Stimulated activated naive CD8-positive, alpha-beta T cell treated with anti-CD3 and anti-CD28 coated beads, Interleukin-15, amount 100 ng/mL, for 72 hours (primary cell): ENCODE measurements around the gene NME3.
A peak's percentile ranks its signal among the peaks of the same experiment; 100 is the strongest.

Experiments
- ATAC-seq: fragments of 150-1000 bp; cut with Tn5 transposase; 2 replicates; pipeline ENCODE4 v1.10.0; 2021; ENCODE audit warnings: mild to moderate bottlenecking, moderate library complexity
- DNase-seq, 2 donors: peaks; one replicate each; pipeline ENCODE4 v3.0.0; 2021 to 2022
- H3K27ac Mint-ChIP-seq, 2 donors: one replicate each; pipeline ENCODE4 v1.8.0; 2022; ENCODE audit warnings: mild to moderate bottlenecking in 2 of 2, mixed read lengths in 2 of 2, moderate library complexity in 2 of 2
- H3K27me3 Mint-ChIP-seq: one replicate; pipeline ENCODE4 v1.8.0; 2022; ENCODE audit warnings: mixed read lengths
- H3K4me1 Mint-ChIP-seq: one replicate; pipeline ENCODE4 v1.8.0; 2022; ENCODE audit warnings: mild to moderate bottlenecking, mixed read lengths
- H3K4me3 Mint-ChIP-seq, 2 donors: one replicate each; pipeline ENCODE4 v1.8.0; 2022; ENCODE audit warnings: mild to moderate bottlenecking in 2 of 2, mixed read lengths in 2 of 2, moderate library complexity in 1 of 2
- H3K9me3 Mint-ChIP-seq, 2 donors: one replicate each; pipeline ENCODE4 v1.8.0; 2022; ENCODE audit warnings: mixed read lengths in 2 of 2

The NME3 gene

DNA sequence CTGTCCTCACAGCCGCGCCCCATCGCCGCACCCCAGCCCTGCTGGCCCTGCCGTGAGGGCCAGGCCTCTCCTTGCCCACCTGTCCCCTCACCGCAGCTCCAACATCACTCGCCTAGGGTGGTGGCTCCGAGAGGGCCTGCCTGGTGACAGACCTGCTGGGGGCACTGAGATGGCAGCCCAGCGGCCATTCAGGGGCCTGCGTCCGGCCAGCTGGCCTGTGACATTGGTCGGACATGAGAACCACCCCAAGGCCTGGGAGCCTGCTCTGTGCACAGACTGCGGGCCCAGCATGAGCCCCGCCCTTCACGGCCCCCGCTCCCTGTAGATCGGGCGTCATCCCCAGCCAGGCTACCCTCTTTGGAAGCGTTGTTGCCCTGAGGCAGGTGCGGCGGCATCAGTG lies 11.8 kb downstream of the NME3 start:
- H3K27ac Mint-ChIP-seq, result no peak overlapping the region
- no peaks in the 10 kb centered on the region for H3K27me3 Mint-ChIP-seq
- DNase-seq (no peak), ATAC-seq (no peak)
- peaks cover 16% of the 10 kb centered on the region for H3K4me1 Mint-ChIP-seq
- H3K9me3 Mint-ChIP-seq, result no peaks in the 10 kb centered on the region
- no peak overlapping the region for H3K4me3 Mint-ChIP-seq

DNA sequence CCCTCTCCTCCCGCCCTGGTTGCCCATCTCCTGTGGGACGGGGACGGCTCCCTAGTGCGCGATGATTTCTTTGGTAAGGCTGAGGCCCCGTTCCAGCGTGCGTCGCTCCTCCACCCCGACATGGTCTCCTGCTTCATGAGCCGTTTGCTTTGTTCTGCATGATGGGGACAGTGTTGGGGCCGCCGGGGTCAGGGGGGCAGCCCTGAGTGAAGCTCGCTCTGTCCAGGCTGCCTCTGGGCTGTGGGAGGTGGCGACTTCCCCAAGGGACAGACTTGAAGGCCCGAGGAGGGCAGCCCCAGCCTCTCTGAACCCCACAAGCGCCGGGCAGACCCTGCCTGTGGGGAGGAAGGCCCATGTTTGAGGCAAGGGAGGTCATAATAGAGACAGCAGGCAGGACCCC lies 12.4 kb downstream of the NME3 start:
- Mint-ChIP-seq H3K4me3 (no peak overlapping the region), H3K4me1 (peaks cover 16% of the 10 kb centered on the region), H3K27me3 (no peaks in the 10 kb centered on the region), H3K9me3 (no peaks in the 10 kb centered on the region), H3K27ac (peak overlapping the region; percentile 52 to 89)
- no peak for DNase-seq
- ATAC-seq, result no peak

DNA sequence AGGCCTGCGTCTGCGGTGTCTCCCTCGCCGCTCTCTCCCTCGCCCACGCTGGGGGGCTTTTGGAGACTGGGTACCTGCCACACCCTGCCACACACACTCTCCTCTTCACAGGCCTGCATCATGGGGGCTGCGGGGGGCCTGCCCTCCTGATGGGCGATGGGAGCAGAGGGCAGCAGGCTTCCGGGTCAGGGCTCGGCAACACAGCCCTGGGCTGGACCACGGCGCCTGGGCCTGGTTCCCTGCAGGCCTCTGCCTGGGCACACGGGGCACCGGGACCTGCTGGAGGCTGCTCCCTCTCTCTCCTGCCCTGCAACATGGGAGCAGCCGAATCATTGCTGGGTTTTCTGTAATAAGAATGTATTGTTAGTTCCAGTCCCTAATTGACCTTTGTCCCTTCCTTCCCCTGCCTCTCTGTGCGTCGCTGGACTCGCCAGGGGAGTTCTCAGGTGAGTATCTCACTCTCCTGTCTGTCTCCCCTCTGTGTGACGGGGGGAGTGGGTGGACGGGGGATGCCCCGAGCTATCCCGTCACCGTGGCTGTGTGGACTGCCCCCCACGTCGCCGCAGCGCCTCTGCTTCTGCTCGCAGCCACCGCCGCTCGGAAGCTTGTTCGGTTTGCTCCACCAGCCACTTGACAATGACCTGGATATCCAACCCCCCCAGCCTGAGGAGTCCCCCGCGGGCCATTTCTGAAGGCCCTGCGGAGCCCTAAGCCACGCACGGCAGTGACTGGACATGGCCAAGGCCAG lies 13.5 kb downstream of the NME3 start:
- peaks cover 16% of the 10 kb centered on the region for H3K4me1 Mint-ChIP-seq
- H3K9me3 Mint-ChIP-seq, result no peaks in the 10 kb centered on the region
- no peaks in the 10 kb centered on the region for H3K27me3 Mint-ChIP-seq
- ATAC-seq (peak; percentile 11), DNase-seq (no peak)
- H3K27ac Mint-ChIP-seq, result no peak overlapping the region
- H3K4me3 Mint-ChIP-seq, result no peak overlapping the region

DNA sequence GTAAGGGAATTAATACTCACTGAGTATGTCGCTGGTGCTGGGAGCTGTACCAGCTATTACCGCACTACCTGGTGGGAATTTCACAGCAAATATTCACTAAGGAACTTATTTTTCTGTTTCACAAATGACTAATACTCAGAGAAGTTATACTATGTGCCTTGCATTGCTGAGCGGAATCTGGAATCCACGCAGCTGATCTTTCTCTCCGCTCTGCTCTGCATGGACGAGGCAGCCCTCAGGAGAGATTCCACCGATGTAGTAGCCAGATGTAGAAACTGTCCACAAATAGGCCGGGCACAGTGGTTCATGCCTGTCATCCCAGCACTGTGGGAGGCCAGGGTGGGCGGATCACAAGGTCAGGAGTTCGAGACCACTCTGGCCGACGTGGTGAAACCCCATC lies 17.1 kb downstream of the NME3 start:
- Mint-ChIP-seq H3K4me3 (no peak overlapping the region), H3K27ac (peak overlapping the region in 1 of 2 donors; percentile 89), H3K27me3 (no peaks in the 10 kb centered on the region), H3K9me3 (no peaks in the 10 kb centered on the region), H3K4me1 (peaks cover 16% of the 10 kb centered on the region)
- DNase-seq (no peak), ATAC-seq (no peak)

DNA sequence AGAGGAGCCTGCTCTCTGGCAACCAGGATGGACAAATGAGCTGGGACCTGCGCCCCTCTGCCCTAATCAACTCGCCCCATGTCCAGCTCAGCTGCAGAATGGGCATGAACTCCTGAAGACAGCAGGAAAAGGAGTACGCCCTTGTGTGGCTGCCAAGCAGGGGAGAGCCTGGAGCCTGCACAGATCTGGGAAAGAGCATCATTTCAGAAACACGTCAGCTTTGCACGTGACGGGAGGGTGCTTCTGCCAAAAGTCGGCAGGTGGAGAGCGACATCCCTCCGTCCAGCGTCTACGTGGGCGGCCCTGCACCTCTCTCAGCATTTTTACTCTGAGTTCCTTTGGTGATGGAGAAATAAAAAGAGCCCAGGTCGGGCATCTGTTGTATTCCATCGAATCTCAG lies 18.5 kb downstream of the NME3 start:
- H3K27me3 Mint-ChIP-seq, result no peaks in the 10 kb centered on the region
- ATAC-seq (no peak), DNase-seq (no peak)
- no peak overlapping the region for H3K27ac Mint-ChIP-seq
- peaks cover 14% of the 10 kb centered on the region for H3K4me1 Mint-ChIP-seq
- no peak overlapping the region for H3K4me3 Mint-ChIP-seq
- no peaks in the 10 kb centered on the region for H3K9me3 Mint-ChIP-seq

DNA sequence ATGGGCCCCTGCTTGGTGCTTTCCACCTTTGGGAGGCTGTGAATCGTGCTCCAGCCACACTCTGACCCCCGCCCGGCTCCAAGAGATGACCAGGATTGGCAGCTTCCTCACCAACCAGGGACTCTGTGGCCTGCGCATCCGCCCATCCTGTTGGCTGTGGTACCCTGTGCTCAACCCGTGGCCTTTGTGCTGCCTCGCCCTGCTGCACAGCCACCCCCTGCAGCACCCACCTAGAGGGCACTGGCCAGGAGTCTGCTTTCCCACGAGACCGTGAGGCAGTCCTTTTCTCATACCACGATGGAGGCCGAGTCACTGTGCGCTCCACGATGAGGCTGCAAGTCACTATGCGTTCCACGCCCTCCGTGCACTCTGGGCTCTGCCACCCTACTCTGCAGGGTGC lies 19.4 kb downstream of the NME3 start:
- Mint-ChIP-seq H3K4me1 (peaks cover 5% of the 10 kb centered on the region), H3K27ac (peak overlapping the region in 1 of 2 donors; percentile 27), H3K27me3 (no peaks in the 10 kb centered on the region), H3K9me3 (no peaks in the 10 kb centered on the region), H3K4me3 (no peak overlapping the region)
- no peak for ATAC-seq
- no peak for DNase-seq

DNA sequence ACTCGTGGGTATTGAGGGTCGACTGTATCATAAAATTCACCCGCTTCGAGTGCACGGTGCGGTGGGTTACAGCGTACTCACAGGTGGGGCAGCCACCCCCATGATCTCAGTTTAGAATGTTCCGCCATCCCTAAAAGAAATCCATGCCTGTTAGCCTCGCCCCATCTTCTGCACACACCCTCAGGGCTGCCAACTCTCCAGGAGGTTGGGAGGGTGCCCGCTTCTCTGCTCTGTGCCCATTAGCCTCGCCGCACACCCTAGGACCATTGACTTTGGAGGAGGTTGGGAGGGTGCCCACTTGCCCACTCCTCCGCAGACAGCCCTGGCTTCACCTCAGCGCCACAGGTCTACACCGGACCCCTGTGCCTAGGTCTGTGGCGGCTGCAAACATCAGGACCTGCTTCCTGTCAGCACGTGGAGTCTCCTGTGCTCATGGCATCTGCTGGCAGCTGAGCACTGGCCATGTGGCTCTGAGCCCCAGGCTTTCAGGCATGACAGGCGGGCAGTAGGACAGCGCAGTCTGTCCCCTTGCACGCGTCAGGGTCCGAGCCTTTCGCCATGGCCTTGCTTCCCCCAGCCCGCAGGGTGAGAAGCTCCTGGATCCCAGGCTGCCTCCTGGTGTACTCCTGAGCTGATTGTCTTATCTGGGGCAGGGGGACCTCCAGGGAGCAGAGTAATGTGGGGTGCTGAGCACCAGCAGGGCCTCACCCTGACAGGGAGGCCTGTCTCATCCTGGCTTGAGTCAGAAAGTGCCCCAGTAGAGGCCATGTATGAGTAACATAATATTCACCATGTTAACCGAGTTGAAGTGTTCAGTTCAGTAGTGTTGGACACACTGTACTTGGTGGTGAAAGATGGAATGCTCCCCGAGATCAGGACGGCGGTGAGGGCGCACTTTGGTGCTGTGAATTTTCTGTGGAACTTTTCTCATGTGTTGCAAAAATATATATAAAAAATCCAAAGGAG lies 21.9 kb downstream of the NME3 start:
- H3K4me3 Mint-ChIP-seq, result no peak overlapping the region
- H3K27ac Mint-ChIP-seq, result no peak overlapping the region
- ATAC-seq, result no peak

DNA sequence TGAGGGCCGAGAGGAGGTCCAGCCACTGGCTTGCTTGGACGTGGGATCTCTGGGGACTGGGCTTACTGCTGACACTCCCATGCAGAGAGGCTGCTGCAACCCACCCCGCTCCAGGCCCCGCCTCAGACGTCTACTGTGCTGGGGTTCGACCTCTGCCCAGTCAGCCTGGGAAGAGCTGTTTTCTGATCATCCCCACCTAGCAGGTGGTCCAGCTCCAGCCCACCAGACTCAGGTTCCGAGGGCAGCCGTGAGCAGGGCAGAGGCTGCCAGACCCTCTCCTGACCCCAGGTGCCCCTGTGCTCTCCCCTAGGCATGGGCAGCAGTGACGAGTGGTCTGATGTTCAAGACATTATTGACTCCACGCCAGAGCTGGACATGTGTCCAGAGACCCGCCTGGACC lies 23.4 kb downstream of the NME3 start:
- H3K4me3 Mint-ChIP-seq, result no peak overlapping the region
- DNase-seq, result no peak
- H3K27me3 Mint-ChIP-seq, result no peaks in the 10 kb centered on the region
- no peak for ATAC-seq
- no peaks in the 10 kb centered on the region for H3K9me3 Mint-ChIP-seq
- no peaks in the 10 kb centered on the region for H3K4me1 Mint-ChIP-seq
- H3K27ac Mint-ChIP-seq, result no peak overlapping the region

More for the DNA sequence above, 21.9 kb downstream of the NME3 start:
- H3K9me3 Mint-ChIP-seq, result no peaks in the 10 kb centered on the region
- no peak for DNase-seq
- H3K27me3 Mint-ChIP-seq, result no peaks in the 10 kb centered on the region
- no peaks in the 10 kb centered on the region for H3K4me1 Mint-ChIP-seq

DNA sequence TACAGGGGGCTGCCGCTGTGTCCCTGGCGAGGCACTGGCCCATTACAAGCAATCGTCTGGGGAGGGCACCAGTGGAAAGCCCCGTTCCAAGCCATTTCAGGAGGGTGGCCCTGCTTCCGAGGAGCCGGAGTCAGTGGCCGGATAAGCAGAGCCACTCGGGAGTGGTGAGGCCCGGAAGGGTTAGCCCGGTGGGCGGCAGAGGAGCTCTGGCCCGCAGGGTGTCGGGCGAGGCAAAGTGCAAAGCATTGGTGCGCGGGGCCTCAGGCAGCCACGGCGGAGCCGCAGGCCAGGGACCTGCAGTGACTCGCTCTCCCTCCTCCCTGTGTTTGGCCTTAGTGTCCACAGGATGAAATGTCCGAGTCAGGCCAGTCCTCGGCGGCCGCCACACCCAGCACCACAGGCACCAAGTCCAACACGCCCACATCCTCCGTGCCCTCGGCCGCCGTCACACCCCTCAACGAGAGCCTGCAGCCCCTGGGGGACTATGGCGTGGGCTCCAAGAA lies 24.6 kb downstream of the NME3 start:
- ATAC-seq, result no peak

DNA sequence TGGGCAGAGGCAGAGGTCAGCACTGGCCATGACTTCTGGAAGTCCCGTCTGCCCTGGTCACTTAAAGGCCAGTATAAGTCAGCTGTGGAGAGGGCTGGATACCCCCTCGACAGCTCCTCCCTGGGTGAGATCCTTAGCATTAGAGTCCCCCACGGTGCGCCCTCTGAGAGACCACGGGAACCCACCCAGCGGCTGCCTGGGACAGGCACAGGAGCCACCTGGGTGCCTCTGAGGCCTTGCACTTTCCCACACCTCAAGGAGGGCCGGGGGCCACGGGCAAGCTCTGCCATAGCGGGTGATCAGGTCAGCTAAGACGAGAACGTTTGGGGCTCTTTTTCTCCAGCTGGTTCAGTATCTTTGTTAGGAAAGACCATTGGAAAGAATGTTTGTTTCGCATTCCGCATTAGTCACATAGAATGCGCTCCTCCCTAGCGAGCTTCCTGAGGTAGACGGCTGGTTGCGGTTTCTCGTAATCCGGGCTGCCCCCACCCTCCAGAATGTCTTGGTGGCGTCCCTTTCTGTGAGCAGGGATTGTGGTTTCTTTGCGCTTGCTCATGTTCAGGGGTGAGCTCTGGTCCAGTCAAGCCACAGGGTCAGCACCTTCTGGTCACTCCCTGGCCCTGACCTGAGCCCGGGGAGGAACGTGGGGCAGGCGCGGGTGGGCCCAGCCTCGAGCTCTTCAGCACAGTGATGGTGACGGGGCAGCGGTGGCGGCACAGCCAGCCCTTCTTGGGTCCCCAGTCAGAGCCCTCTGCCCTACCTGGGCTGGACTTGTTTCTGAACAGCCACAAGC lies 25.2 kb downstream of the NME3 start:
- no peak overlapping the region for H3K27ac Mint-ChIP-seq
- H3K4me3 Mint-ChIP-seq, result no peak overlapping the region
- DNase-seq (no peak), ATAC-seq (no peak)
- no peaks in the 10 kb centered on the region for H3K9me3 Mint-ChIP-seq
- no peaks in the 10 kb centered on the region for H3K4me1 Mint-ChIP-seq
- H3K27me3 Mint-ChIP-seq, result no peaks in the 10 kb centered on the region

More for the DNA sequence above, 24.6 kb downstream of the NME3 start:
- no peak for DNase-seq
- Mint-ChIP-seq H3K9me3 (no peaks in the 10 kb centered on the region), H3K4me3 (no peak overlapping the region), H3K27me3 (no peaks in the 10 kb centered on the region), H3K27ac (no peak overlapping the region), H3K4me1 (no peaks in the 10 kb centered on the region)

DNA sequence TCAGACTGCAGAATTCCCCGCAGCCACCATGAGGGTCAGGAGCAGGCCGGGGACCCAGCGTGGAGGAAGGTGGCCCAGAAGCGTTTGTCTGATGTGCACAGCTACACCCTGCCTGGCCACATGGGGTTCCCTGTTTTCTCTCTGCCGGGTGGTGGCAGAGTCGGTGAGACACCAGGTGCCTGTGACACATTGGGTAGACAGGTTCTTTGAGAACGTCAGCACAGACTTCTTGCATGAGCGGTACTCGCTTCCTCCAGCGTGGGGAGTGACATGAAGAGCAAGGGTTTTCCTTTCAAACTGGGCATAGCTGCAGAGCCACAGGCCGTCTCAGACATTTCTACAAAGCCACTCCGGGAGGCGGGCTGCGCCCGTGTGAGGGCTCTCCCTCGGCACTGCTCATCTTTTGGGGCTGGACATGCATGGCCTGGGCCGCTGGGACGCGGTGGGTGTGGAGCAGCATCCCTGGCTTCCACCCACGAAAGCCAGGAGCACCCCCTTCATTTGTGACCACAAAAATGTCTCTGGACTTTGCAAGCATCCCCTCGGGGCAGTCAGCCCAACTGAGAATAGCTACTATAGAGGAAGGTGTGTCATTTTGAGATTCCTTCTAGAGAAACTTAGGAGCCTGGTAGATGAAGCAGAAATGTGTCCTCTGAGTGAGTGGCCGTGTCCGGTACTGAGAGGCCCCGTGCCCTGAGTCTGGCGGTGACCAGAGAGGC lies 26.0 kb downstream of the NME3 start:
- Mint-ChIP-seq H3K27ac (peak overlapping the region in 1 of 2 donors; percentile 57), H3K4me1 (no peaks in the 10 kb centered on the region), H3K9me3 (no peaks in the 10 kb centered on the region), H3K4me3 (no peak overlapping the region), H3K27me3 (no peaks in the 10 kb centered on the region)
- DNase-seq (no peak), ATAC-seq (no peak)

DNA sequence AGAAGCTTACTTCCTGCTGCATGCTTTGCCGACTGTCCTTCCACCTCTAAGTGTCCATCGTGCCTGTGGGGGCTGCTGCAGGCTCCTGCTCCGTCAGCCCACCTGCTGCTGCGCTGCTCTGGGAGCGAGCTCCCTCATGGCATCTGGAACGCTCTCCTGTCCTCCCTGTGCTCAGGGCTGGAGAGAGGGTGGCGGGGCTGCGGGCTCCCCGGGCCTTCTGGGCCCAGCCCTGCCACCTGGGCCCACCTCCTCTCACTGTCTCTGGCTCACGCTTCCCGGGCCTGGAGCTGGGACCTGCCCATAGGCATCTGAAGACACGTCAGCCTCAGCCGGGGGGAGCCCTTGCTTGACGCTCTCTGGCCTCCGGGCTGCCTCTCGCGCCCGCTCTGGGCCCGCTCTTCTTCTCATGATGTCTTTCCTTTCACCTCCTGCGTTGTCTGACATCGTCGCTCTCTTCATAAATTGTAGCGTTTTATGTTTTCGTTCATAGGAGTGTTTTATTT lies 27.0 kb downstream of the NME3 start:
- ATAC-seq, result no peak
- Mint-ChIP-seq H3K27me3 (no peaks in the 10 kb centered on the region), H3K9me3 (no peaks in the 10 kb centered on the region), H3K4me1 (no peaks in the 10 kb centered on the region), H3K27ac (no peak overlapping the region), H3K4me3 (no peak overlapping the region)
- no peak for DNase-seq

DNA sequence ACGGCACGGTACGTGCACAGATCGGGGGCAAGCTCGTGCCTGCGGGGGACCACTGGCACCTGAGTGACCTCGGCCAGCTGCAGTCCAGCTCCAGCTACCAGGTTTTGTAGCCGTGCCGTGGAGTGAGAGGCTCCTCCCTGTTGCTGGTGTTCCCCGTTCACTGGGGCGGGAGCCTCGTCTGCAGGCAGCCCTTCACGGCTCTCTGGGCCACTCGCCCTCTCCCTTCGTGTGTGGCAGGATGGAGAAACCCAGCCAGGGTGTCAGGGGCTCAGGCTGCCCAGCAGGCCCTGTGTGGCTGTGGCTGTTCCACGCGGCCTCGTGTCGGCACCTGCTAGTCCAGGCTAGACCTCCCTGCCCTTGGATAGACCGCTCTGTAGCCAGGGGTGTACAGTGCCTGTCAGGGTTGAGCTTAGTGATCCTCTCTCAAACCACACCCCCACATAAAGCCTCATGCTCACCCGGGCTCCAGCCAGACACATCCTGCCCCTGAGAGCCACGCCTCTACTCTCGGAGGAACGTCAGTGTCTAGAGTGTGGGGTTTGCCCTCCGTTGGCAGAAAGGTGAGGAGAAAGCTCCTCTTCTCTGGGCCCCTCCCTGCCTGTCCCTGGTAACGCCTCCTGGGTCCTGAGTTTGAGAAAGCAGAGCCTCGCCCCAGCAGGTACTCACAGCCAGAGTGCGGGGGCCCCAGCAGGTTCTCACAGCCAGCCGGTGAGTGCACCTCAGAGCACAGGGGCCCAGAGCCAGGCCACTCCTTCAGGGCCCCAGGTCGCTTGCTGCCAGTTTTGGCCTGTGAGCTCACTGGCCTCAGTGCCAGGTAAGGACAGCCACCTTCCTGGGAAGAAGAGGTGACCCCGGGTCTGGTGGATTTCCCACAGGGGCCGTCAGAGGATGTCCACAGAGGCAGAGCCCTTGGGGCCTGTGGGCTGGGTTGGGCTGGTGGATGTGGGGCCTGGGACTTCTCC lies 27.7 kb downstream of the NME3 start:
- Mint-ChIP-seq H3K27me3 (no peaks in the 10 kb centered on the region), H3K4me3 (no peak overlapping the region), H3K27ac (no peak overlapping the region), H3K4me1 (no peaks in the 10 kb centered on the region), H3K9me3 (no peaks in the 10 kb centered on the region)
- DNase-seq (no peak), ATAC-seq (no peak)
